Activated T-cell treated with anti-CD3 and anti-CD28 coated beads for 4 hours (primary cell): ENCODE results near the gene TTC31.

Source experiments
- DNase-seq: peaks from one replicate; pipeline ENCODE4 v3.0.0-alpha.2; 2020

TTC31 gene

GRCh38 chr2:74488643-74489481, 6.0 kb downstream of the TTC31 start:
- no peak for DNase-seq

GRCh38 chr2:74489906-74490305, 7.0 kb downstream of the TTC31 start:
- DNase-seq, result no peak

- DNase-seq, result no peak
Measured at GRCh38 chr2:74491648-74492544, 9.0 kb downstream of the TTC31 start.

GRCh38 chr2:74493546-74493945, 10.7 kb downstream of the TTC31 start:
- no peak for DNase-seq

- DNase-seq, result no peak
Measured at GRCh38 chr2:74495440-74495839, 12.6 kb downstream of the TTC31 start.

GRCh38 chr2:74496997-74497776, 14.3 kb downstream of the TTC31 start:
- DNase-seq, result no peak

GRCh38 chr2:74497777-74498499, 15.1 kb downstream of the TTC31 start:
- no peak for DNase-seq

- DNase-seq, result no peak
Measured at GRCh38 chr2:74498500-74499266, 15.8 kb downstream of the TTC31 start.

- DNase-seq, result no peak
Measured at GRCh38 chr2:74499267-74499939, 16.5 kb downstream of the TTC31 start, which contains the start of gene LBX2. Gene LBX2 (minus strand): TSS chr2:74499603. CDS start chr2:74499537, 66 bp downstream.

- DNase-seq, result no peak
Measured at GRCh38 chr2:74499940-74500577, 17.2 kb downstream of the TTC31 start.

GRCh38 chr2:74500578-74500946, 17.7 kb downstream of the TTC31 start:
- DNase-seq, result no peak

- no peak for DNase-seq
Measured at GRCh38 chr2:74501335-74502071, 18.6 kb downstream of the TTC31 start.

GRCh38 chr2:74502147-74502719, 19.4 kb downstream of the TTC31 start:
- DNase-seq, result no peak

GRCh38 chr2:74502720-74503505, 20.0 kb downstream of the TTC31 start:
- no peak for DNase-seq

- DNase-seq, result no peak
Measured at GRCh38 chr2:74503506-74504475, 20.9 kb downstream of the TTC31 start.

GRCh38 chr2:74504591-74504990, 21.7 kb downstream of the TTC31 start:
- DNase-seq, result no peak
